Breast epithelium (tissue), 3 donors: Measurements from ENCODE around the gene FRMD4A.

ENCODE experiments used
- CTCF ChIP-seq, 3 donors: fragments of 450-650 bp; IDR thresholded peaks; one replicate each; pipeline ENCODE4 v1.5.1; 2016 to 2017; ENCODE audit warnings: antibody characterized with exemption in 3 of 3, mild to moderate bottlenecking in 3 of 3, moderate library complexity in 3 of 3
- POLR2A ChIP-seq: fragments of 450-650 bp; IDR thresholded peaks from one replicate; pipeline ENCODE4 v1.6.1; 2016; ENCODE audit warnings: antibody characterized with exemption, mild to moderate bottlenecking, moderate library complexity
- POLR2AphosphoS5 ChIP-seq, 3 donors: sonication (generic); formaldehyde crosslinking; IDR thresholded peaks; one replicate each; pipeline ENCODE4 v1.6.1; 2017; ENCODE audit warnings: antibody characterized with exemption in 3 of 3

- TF ChIP-seq CTCF (IDR thresholded peaks at IDR 0.05) (no peak), POLR2AphosphoS5 (IDR thresholded peaks at IDR 0.05) (no peak), POLR2A (no peak)
These were observed 249.9 kb downstream of the FRMD4A start for GRCh38 chr10:14080795-14081194.
